Activated effector memory CD4-positive, alpha-beta T cell treated with anti-CD3 and anti-CD28 coated beads, Interleukin-2, amount 50 U/mL, for 16 hours (primary cell): Measurements from ENCODE around the gene NKD1.
"Not testable (repeated sequence)": the region's sequence is repeated elsewhere in the genome, so short reads cannot be mapped to it uniquely, and the experiment has no call there.

Experiments used
- DNase-seq: peaks from one replicate; pipeline ENCODE4 v3.0.0-alpha.2; 2020

NKD1 gene

GRCh38 chr16:50520451-50521245 is 27.5 kb upstream of the NKD1 start:
- DNase-seq = no peak

- DNase-seq = no peak
Measured at GRCh38 chr16:50521246-50521900, 26.8 kb upstream of the NKD1 start.

GRCh38 chr16:50522324-50522723 is 25.9 kb upstream of the NKD1 start:
- peak; percentile 5 for DNase-seq

GRCh38 chr16:50523710-50524109 is 24.5 kb upstream of the NKD1 start:
- no peak for DNase-seq

- DNase-seq = no peak
Measured at GRCh38 chr16:50525262-50525661, 22.9 kb upstream of the NKD1 start.

GRCh38 chr16:50525716-50526115 is 22.5 kb upstream of the NKD1 start:
- DNase-seq = no peak

GRCh38 chr16:50526249-50526648 is 21.9 kb upstream of the NKD1 start:
- no peak for DNase-seq

GRCh38 chr16:50526796-50527195 is 21.4 kb upstream of the NKD1 start:
- no peak for DNase-seq

- DNase-seq = no peak
Measured at GRCh38 chr16:50528820-50529219, 19.4 kb upstream of the NKD1 start.

GRCh38 chr16:50529334-50529733 is 18.9 kb upstream of the NKD1 start:
- no peak for DNase-seq

GRCh38 chr16:50530277-50531236 is 17.6 kb upstream of the NKD1 start:
- DNase-seq = no peak

GRCh38 chr16:50531359-50531758 is 16.8 kb upstream of the NKD1 start:
- DNase-seq = no peak

- no peak for DNase-seq
Measured at GRCh38 chr16:50531901-50532300, 16.3 kb upstream of the NKD1 start.

GRCh38 chr16:50532576-50532975 is 15.6 kb upstream of the NKD1 start:
- DNase-seq = no peak

- no peak for DNase-seq
Measured at GRCh38 chr16:50533317-50533716, 14.9 kb upstream of the NKD1 start.

- no peak for DNase-seq
Measured at GRCh38 chr16:50534091-50534490, 14.1 kb upstream of the NKD1 start.

- no peak for DNase-seq
Measured at GRCh38 chr16:50534556-50534955, 13.6 kb upstream of the NKD1 start.

GRCh38 chr16:50534958-50535357 is 13.2 kb upstream of the NKD1 start:
- DNase-seq = no peak

- DNase-seq = no peak
Measured at GRCh38 chr16:50535506-50536257, 12.5 kb upstream of the NKD1 start.

- not testable (repeated sequence) for DNase-seq
Measured at GRCh38 chr16:50536258-50536645, 11.9 kb upstream of the NKD1 start.

GRCh38 chr16:50537533-50538290 is 10.5 kb upstream of the NKD1 start:
- no peak for DNase-seq
